Right cardiac atrium (tissue), 5 donors: ENCODE results near the gene SOS2. TPM values are rescaled to one million over a fixed set of nuclear protein-coding genes. Genes with fewer than 3 reads are reported as not detected.
"Not testable (repeated sequence)": the region's sequence is repeated elsewhere in the genome, so short reads cannot be mapped to it uniquely, and the experiment has no call there.

Experiments
- ATAC-seq, 2 donors: fragments of 200-7000 bp; cut with Tn5 transposase; one replicate each; pipeline versions ENCODE4 v1.8.0 to v1.9.1; 2020; ENCODE audit warnings: moderate library complexity in 2 of 2, mild to moderate bottlenecking in 1 of 2
- DNase-seq, 3 donors: peaks; one replicate each; pipeline ENCODE4 v3.0.0-alpha.2; 2020
- H3K27ac ChIP-seq: one replicate; pipeline ENCODE4 v1.5.1; 2013; ENCODE audit warnings: mild to moderate bottlenecking, low read length, control low read depth, moderate library complexity
- H3K27me3 ChIP-seq: one replicate; pipeline ENCODE4 v1.6.1; 2013; ENCODE audit not compliant: control insufficient read depth, insufficient read depth
- H3K4me1 ChIP-seq: one replicate; pipeline ENCODE4 v1.6.1; 2013; ENCODE audit warnings: low read length; ENCODE audit not compliant: control insufficient read depth, insufficient read depth
- H3K4me3 ChIP-seq: one replicate; pipeline ENCODE4 v1.5.1; 2013; ENCODE audit warnings: low read length, control low read depth
- H3K9me3 ChIP-seq: one replicate; pipeline ENCODE4 v1.6.1; 2013; ENCODE audit warnings: low read length; ENCODE audit not compliant: control insufficient read depth
- WGBS: extraction: QIAGEN DNeasy Blood & Tissue Kit; methylation state at CpG from one replicate; pipeline ENCODE4 v1.1.7; 2013; 5-methylcytosine and 5-hydroxymethylcytosine counted together
- intact Hi-C, 4 donors: fragments of 100-400 bp; cut with DNase I; formaldehyde crosslinking; loops; one replicate each; pipeline versions ENCODE4 v1.11.0 to v1.14.0; 2022 to 2023
- polyA plus RNA-seq: library from polyadenylated mRNA; stranded (reverse); fragments of 200-250 nt; gene quantifications from one replicate; pipeline ENCODE4 v1.2.3, GENCODE V29; 2013
- total RNA-seq, 4 donors: library from RNA; stranded (reverse); fragmentation: NEBNext Ultra II Directional; extraction: Animal tissue kit (Norgen Biotek cat#: 25700); gene quantifications; one replicate each; pipeline ENCODE4 v1.2.1, GENCODE V29; 2021
- donor health status: healthy with polysubstance abuse.
- donor health status: DM: no; HTN: yes; CAD: no.
- donor health status: DM: no; HTN: no; CAD: no.
- donor health status: DM: no; HTN: yes; CAD: no; lungs with severe emphysema.
- donor health status: DM: yes; HTN: yes; CAD: no.

SOS2 gene
- total and polyA plus RNA-seq, 5 donors = 13.0 to 33.7 (median 28.4) TPM

DNA sequence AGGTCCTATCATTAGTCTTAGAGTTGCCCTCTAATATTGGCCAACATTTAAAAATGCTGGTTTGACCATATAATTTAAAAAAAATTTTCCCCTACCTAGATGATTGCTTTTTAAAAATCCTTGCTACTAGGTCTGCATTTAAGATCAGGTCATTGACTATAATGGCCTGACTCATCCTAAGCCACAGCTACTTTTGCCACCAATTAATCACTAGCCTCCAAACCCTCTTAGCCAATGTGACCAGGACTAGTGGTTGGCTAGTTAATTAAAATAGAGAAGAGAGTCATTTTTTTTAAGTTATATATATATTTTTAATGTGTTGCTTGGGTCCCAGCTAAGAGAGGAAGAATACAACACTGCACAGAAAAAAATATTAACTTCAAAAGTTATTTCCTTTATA is 57.5 kb downstream of the SOS2 start:
- DNase-seq (no peak), ATAC-seq (no peak)
- intact Hi-C loops = no loop called here
- Histone ChIP-seq H3K27me3 (no peaks in the 10 kb centered on the region), H3K4me3 (no peak overlapping the region), H3K9me3 (no peaks in the 10 kb centered on the region), H3K27ac (no peak overlapping the region), H3K4me1 (no peaks in the 10 kb centered on the region)

DNA sequence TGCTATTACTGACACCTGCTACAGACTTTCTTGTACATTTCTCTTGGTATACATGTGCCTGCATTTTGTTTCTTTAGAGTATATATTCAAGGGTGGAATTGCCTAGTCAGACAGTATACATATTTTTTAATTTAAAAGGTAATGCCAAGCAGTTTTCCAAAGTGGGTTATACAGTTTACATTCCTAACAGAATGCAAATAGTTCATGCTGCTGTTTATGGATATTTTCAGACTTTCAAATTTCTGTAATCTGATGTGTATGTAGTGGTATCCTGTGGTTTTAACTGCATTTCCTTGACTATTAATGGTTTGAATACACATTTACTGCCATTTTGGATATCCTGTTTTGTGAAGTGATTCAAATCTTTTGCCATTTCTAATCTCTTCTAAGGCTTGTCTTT is 59.5 kb downstream of the SOS2 start:
- DNase-seq = no peak
- Histone ChIP-seq H3K4me1 (no peaks in the 10 kb centered on the region), H3K27me3 (no peaks in the 10 kb centered on the region), H3K27ac (no peak overlapping the region), H3K4me3 (no peak overlapping the region), H3K9me3 (no peaks in the 10 kb centered on the region)
- ATAC-seq = no peak
- intact Hi-C loops = no loop called here

DNA sequence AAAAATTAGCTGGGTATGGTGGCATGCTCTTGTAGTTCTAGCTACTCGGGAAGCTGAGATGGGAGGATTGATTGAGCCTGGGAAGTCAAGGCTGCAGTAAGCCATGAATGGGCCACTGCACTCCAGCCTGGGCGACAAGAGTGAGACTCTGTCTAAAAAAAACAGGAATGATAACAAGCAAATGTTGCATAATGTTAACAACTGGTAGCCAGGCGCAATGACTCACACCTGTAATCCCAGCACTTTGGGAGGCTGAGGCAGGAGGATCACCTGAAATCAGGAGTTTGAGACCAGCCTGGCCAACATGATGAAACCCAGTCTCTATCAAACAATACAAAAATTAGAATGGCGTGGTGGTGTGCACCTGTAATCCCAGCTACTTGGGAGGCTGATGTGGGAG is 64.0 kb downstream of the SOS2 start:
- H3K27me3 ChIP-seq, DNase-seq, ATAC-seq, H3K4me1 ChIP-seq, H3K4me3 ChIP-seq, H3K9me3 ChIP-seq, H3K27ac ChIP-seq, intact Hi-C loops: not testable (repeated sequence)
- 92% methylated on average over 4 of the region's 4 CpGs for WGBS

DNA sequence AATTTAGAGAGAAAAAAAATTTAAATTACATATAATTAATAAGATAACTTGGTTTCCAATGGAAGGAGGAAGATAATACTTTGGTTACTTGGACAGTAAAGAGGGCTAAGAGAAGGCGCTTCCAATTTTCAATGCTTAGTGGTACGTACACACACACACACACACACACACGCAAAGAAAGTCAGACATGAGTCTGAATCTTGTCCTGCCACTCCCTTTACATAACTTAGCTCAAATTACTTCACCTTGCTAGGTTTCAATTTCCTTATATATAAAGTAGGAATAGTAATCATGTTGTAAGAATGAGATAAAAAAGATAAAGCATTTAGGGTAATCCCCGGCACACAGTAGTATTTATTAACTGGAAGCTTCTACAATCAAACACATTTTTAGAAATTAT is 75.3 kb downstream of the SOS2 start:
- ATAC-seq (no peak), DNase-seq (no peak)
- Histone ChIP-seq H3K4me1 (no peaks in the 10 kb centered on the region), H3K27ac (no peak overlapping the region), H3K4me3 (no peak overlapping the region), H3K9me3 (no peaks in the 10 kb centered on the region), H3K27me3 (no peaks in the 10 kb centered on the region)
- intact Hi-C loops = no loop called here
- WGBS = 98% methylated on average over 4 of the region's 4 CpGs

DNA sequence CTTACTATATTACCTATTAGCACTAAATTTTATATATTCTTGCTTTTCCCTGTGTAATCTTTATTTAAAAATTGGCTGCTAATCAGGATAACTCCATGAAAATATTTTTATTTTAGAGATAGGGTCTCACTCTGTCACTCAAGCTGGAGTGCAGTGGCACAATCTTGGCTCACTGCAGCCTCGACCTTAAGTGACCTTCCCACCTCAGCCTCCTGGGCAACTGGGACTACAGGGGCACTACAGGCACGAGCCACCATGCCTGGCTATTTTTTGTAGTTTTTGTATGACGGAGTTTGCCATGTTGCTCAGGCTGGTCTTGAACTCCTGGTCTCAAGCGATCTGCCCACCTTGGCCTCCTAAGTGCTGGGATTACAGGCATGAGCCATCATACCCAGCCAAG is 82.6 kb downstream of the SOS2 start:
- Histone ChIP-seq H3K27me3 (no peaks in the 10 kb centered on the region), H3K27ac (no peak overlapping the region), H3K4me1 (no peaks in the 10 kb centered on the region), H3K4me3 (no peak overlapping the region), H3K9me3 (no peaks in the 10 kb centered on the region)
- 87% methylated on average over 4 of the region's 4 CpGs for WGBS
- ATAC-seq = no peak
- intact Hi-C loops = no loop called here
- no peak for DNase-seq

DNA sequence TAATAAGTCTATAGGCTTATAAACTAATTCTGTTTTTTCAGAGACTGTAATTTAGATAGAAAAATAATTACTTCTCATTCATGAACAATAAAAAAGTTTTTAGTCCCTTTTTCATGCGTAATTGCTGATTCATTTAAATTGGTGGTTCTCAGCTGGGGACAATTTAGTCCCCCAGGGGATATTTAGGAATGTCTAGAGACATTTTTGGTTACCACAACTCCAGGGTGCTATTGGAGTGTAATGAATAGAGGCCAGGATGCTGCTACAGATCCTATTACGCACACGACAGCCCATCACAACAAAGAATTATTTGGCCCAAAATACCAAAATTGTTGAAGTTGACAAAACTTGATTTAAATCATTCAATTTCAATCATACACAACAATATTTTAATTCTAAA is 92.2 kb downstream of the SOS2 start:
- H3K9me3 ChIP-seq = no peaks in the 10 kb centered on the region
- no peak overlapping the region for H3K27ac ChIP-seq
- no peaks in the 10 kb centered on the region for H3K27me3 ChIP-seq
- intact Hi-C loops = no loop called here
- no peak overlapping the region for H3K4me3 ChIP-seq
- H3K4me1 ChIP-seq = no peaks in the 10 kb centered on the region
- ATAC-seq (no peak), DNase-seq (no peak)
- 97% methylated on average over 3 of the region's 3 CpGs for WGBS

DNA sequence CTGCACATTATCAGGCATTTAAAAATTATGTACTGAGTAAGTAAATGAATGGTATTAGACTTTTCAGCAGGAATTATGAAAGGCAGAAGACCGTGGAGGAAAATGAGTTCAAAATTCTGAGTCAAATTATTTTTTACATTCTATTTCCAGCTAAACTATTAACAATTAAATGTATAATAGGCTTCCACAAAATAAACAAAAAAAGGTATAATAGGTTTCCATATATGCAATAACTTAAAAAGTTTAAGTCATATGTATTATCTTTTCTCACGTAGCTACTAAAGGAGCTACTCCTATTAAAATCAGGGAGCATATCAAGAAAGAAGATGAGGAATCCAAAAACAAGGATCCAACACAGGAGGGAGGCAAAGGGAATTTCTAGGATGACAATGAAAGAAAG is 103.6 kb downstream of the SOS2 start:
- ATAC-seq (no peak), DNase-seq (no peak)
- intact Hi-C loops = no loop called here
- Histone ChIP-seq H3K9me3 (no peaks in the 10 kb centered on the region), H3K27me3 (no peaks in the 10 kb centered on the region), H3K27ac (no peak overlapping the region), H3K4me1 (no peaks in the 10 kb centered on the region), H3K4me3 (no peak overlapping the region)
- WGBS = 92% methylated on average over 2 of the region's 2 CpGs

DNA sequence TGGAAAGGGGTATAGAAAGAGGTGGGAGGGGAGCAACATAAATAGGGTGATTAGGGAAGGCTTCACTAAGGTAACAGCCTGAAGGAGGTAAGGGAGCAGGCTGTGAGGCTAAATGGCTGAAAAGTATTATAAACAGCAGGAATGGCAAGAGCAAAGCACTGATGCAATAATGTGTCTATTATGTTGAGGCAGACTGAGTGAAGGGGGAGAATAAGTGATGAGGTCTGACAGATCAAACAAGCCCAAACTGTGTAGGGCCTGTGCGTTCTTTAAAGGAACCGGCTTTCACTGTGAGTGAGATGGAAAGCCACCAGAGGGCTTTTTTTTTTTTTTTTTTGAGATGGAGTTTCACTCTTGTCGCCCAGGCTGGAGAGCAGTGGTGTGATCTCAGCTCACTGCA is 108.3 kb downstream of the SOS2 start:
- H3K27ac ChIP-seq = no peak overlapping the region
- no peak for DNase-seq
- WGBS = 91% methylated on average over 3 of the region's 3 CpGs

DNA sequence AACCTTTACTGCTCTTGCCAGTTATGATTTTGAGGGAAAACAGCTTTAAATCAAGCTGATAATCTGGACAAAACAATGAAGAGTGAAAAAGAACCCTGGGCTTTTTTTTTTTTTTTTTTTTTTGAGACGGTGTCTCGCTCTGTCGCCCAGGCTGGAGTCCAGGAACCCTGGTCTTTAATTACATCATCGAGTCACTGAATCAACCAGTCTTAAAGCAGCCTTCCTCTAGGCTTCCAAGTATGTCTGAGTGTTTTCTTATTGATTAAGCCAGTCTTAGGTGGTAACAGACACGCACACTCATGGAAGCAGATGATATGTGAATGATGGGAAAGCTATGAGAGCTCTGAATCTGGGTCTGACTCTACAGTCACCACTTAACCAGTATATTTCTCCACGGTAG is 109.1 kb downstream of the SOS2 start:
- 89% methylated on average over 6 of the region's 6 CpGs for WGBS
- Histone ChIP-seq H3K4me3 (no peak overlapping the region), H3K4me1 (no peaks in the 10 kb centered on the region), H3K9me3 (no peaks in the 10 kb centered on the region), H3K27ac (no peak overlapping the region), H3K27me3 (no peaks in the 10 kb centered on the region)
- DNase-seq (no peak), ATAC-seq (no peak)
- intact Hi-C loops = no loop called here

More for the DNA sequence above, 108.3 kb downstream of the SOS2 start:
- intact Hi-C loops = no loop called here
- H3K4me1 ChIP-seq = no peaks in the 10 kb centered on the region
- ATAC-seq = no peak
- no peaks in the 10 kb centered on the region for H3K9me3 ChIP-seq
- H3K4me3 ChIP-seq = no peak overlapping the region
- H3K27me3 ChIP-seq = no peaks in the 10 kb centered on the region

DNA sequence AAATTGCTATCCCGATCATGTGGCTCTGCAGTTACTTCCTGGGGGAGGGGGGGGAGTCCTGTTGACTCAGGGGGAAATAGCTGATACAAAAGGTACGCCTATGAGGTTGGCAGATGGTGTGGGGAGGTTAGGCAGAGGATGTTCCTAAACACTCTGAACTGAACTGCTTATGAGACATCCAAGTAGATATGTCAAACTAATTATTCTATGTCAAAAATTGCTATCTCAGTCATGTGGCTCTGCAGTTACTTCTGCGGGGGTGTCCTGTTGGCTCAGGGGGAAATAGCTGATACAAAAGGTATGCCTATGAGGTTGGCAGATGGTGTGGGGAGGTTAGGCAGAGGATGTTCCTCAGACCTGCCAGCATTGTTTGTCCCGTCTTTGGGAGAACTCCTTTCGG is 109.9 kb downstream of the SOS2 start:
- H3K9me3 ChIP-seq = no peaks in the 10 kb centered on the region
- H3K27me3 ChIP-seq = no peaks in the 10 kb centered on the region
- H3K4me1 ChIP-seq = no peaks in the 10 kb centered on the region
- no peak overlapping the region for H3K4me3 ChIP-seq
- H3K27ac ChIP-seq = no peak overlapping the region
- WGBS = 86% methylated on average over 5 of the region's 5 CpGs
- intact Hi-C loops = no loop called here
- DNase-seq (no peak), ATAC-seq (no peak)

DNA sequence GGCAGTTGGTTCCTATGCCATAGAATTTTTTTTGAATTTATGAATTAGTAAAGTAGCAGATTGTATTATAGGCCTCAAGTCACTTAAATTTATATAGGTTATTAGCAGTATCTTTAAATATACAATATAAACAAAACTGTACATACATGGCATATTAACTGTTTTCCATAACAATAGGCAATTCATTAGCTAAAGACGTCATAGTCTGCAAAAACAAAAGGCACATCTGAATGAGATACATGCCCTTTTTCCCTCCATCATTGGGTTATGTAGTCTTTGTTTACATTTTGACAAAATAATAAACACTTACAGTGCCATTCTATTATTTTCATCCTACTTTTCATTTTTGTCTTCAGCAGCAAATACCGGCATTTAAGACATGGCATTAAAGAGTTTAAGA is 113.9 kb downstream of the SOS2 start:
- DNase-seq = no peak
- intact Hi-C loops = no loop called here
- Histone ChIP-seq H3K9me3 (no peaks in the 10 kb centered on the region), H3K4me3 (no peak overlapping the region), H3K27me3 (no peaks in the 10 kb centered on the region), H3K27ac (no peak overlapping the region), H3K4me1 (no peaks in the 10 kb centered on the region)
- WGBS = 88% methylated on average over 2 of the region's 2 CpGs
- ATAC-seq = no peak

DNA sequence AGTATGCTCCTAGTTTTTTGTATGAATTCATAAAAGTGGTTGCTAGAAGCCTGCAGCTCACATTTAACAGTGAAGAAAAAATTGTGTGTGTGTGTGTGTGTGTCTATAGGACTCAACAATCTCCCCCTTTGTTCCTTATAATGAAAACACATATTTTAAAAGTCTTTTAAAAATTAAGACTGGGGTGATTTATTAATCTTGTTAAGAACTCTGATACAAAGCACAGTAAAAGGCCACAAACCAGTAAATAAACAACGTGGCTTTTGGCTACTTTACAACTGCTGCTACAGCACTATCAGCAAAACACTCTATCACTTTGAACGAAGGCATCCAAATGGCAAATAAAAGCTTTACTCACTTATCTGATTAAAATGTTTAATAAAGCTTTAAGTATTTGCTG is 114.4 kb downstream of the SOS2 start:
- WGBS = 12% methylated on average over 2 of the region's 2 CpGs
- DNase-seq (no peak), ATAC-seq (no peak)
- Histone ChIP-seq H3K9me3 (no peaks in the 10 kb centered on the region), H3K27me3 (no peaks in the 10 kb centered on the region), H3K4me1 (no peaks in the 10 kb centered on the region), H3K4me3 (peak overlapping the region; percentile 85), H3K27ac (no peak overlapping the region)
- intact Hi-C loops = no loop called here
